Activated CD4-positive, CD25-positive, alpha-beta regulatory T cell treated with anti-CD3 and anti-CD28 coated beads, Interleukin-2, amount 50 U/mL, for 72 hours (primary cell): ENCODE measurements around the gene C1QTNF8.

Source experiments
- DNase-seq: peaks from one replicate; pipeline ENCODE4 v3.0.0; 2021

C1QTNF8 gene

DNA sequence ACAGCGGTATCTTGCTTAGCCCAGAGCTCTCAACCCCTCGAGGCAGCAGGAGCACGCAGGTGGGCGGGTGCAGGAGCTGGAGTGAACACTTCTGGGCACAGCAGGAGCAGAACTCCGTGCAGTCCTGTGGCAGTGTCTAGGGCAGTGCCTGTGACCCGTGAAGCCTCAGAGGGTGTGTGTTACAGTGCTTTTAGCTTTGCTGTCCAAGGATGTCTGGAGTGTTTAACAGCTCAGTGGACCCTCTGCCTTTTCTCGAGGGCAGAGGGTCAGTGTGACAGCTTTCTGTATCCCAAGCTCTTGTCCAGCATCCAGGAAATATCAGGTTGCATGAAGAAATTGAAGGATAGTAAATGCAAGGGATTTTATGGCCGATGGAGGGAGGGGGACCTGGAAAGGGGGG lies 39.8 kb downstream of the C1QTNF8 start:
- no peak for DNase-seq

DNA sequence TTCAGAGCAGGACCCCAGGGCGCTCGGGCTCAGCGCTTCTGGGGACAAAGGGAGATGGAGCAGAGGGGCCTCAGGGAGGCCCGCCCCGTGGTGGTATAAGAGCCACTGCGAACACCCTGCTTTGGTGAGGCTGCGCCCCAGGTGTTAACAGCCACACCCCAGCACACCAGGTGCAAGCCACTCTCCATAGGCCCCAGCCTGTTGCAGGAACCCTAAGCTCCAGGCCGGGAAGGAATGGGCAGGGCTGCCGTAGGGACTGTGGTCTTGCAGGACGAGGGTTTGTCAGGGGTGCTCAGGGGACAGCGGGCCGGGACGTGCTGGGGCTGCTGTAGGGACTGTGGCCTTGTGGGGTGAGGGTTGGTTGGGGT lies 40.5 kb downstream of the C1QTNF8 start:
- no peak for DNase-seq

DNA sequence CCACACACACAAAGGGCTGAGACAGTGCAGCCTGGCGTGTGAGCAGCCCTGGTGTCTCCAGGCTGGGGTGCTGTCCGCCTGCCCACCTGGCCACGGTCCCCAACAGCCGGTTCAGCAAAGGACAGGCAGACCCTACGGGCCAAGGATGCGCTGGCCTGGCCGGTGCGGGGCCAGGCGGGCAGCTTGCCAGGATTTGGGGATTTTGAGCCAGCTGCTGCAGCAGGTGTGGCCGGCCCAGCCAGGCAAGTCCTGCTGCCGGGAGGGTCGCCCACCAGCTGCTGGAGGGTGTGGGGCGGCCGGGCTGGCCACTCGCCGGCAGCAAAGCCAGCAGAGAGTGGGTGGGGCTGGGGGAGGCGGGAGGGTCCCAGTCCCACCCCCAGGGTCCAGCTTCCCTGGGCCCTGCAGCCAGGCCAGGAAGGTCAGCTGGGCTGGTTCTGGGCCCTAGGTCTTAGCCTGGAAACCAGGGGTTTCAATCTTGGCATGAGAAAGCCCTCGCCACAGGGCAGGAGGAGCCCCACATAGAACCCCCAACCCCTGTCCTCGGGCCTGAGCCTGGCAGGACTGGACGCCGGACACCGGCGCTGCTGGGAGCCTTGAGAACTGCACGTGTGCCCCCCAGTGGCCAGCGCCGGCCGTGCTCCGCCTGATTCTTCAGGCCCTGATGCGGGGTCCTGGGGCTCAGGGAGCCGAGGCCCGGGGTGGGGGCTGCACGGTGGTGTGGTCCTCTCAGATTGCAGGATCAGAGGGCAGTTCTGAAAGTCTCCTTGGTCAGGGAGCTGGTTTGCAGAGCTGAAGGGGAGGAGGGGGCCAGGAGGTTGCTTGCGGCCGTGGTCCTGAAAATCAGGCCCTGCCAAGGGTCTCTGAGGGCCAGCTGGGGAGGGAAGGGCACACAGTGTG lies 41.1 kb downstream of the C1QTNF8 start:
- DNase-seq, result peak; percentile 58

DNA sequence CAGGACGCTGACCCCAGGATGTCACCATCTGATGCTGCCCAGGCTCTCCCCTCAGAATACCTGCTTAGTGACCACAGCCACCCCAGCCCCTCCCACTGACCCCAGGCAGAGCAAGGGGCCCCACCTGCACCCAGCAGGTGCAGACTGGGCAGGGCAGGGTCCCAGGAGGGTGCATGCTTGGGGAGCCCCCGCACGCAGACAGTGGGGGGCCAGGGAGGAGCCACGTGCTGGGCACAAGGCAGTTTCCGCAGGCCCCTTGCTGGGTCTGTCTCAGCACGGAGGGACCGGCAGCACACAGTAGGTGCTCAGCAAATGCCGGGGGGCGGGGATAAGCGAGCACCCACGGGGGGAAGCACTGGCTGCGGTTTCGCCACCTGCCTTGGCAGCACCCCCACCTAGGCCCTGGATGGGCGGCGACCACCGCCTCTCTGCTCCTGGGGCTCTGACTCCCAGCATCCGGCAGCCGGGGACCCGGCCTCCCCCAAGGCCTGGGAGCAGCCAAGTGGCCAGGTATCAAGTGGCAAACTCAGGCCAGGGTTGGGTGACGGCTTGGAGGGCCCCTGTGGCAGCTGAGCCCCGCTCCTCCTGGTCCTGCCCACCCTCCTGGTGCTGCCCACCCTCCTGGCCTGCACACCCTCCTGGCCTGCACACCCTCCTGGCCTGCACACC lies 42.2 kb downstream of the C1QTNF8 start:
- DNase-seq, result no peak

DNA sequence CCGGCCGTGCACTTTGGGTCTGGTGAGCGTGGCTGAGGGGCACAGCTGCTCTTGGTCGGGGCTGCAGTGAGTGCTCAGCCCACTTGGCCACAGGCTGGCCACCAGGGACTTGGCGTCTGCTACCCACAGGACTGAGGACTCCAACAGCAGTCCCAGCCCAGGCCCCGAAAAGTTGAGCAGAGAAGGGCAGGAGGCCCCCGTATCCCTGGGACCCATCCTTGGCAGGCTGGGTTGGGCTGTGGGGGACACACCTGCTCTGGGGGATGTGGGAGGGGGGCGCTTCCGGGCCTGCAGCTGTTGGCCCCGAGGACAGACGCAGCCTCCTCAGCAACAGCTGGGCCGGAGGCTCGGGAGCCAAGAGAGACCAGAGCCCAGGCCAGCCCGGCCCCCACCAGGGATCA lies 42.9 kb downstream of the C1QTNF8 start:
- DNase-seq, result no peak

DNA sequence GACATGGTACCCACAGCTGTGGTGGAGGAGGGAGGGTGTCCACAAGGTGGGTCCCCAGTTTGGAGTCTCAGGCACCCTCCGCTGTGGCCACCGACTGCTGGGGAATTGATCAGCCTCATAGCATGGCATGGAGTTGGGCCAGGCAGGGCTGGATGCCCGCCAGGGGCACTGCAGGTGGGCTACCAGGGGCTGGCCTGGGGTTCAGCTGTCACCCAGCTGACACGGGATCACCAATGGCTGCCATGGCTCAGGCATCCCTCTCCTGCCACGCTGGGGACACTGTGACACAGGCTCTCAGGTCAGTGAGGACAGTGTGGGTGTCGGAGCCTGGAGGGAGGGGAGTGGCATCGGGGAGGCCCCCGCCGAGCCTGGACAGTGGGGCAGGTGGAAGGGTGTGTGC lies 43.3 kb downstream of the C1QTNF8 start:
- no peak for DNase-seq

DNA sequence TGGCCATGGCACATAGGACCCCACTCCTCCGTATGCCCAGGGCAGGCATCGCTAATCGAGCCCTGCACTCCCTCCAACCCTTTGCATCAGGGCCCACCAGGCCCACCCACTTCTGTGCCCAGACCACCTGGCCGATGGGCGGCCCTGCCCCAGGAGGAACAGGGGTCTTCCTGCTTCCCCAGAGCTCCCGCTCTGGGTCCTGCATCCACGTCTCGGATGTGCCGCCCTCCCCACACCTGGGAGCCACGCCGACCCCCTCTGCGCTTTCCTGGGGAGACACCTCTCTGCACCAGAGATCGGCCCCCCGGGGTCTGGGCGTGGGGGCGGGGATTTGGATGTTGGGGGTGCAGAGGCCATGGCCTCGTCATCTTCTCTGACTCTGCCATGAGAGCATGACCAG lies 44.6 kb downstream of the C1QTNF8 start:
- DNase-seq, result no peak

DNA sequence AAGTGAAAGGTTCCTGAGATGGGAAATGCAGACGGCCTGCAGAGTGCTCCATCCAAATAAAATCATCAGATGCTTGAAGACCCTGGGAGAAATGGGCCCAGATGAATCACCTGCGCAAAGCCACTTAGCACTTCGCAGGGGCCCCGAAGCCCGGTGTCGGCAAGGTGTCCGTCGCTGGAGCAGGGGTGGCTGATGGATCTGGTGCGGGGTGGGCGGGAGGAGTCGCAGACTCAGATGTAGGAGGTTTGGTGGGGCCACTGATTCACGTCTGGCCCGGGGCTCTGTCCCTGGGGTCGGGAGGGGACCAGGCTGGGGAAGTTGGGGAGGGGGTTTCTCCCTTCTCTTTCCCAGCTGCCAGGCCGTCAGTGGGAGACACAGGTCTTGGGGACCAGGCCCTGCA lies 45.1 kb downstream of the C1QTNF8 start:
- DNase-seq, result no peak

DNA sequence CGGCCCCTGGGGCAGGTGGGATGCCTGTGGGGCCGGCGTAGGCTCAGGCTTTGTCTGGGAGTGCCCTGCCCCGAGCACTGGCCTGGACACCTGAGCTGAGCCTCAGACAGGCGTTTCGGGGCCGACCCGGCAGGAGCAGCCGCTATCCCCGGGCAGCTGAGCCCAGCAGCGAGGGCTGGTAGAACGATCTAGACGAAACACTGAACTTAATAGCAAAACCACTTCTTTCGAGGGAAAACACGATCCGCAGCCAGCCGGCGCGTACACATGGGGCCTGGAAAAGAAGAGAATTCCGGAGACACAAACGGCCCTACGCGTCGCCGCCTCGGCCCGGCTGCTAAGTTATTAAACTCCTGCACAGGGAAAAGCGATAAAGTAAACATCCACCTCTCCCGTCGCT lies 45.5 kb downstream of the C1QTNF8 start:
- no peak for DNase-seq

DNA sequence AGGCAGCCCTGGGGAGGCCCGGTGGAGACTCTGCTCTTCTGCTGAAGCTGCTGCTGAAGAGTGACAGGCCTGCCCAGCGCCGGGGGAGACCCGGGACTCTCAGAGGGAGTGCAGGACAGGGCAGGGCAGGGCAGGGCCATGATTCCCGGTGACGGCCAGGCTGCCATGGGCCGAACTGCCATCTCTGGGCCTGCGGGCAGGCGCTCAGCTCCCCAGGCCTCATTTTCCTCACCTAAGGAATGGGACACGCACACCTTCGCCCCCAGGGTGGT lies 46.1 kb downstream of the C1QTNF8 start:
- DNase-seq, result no peak

DNA sequence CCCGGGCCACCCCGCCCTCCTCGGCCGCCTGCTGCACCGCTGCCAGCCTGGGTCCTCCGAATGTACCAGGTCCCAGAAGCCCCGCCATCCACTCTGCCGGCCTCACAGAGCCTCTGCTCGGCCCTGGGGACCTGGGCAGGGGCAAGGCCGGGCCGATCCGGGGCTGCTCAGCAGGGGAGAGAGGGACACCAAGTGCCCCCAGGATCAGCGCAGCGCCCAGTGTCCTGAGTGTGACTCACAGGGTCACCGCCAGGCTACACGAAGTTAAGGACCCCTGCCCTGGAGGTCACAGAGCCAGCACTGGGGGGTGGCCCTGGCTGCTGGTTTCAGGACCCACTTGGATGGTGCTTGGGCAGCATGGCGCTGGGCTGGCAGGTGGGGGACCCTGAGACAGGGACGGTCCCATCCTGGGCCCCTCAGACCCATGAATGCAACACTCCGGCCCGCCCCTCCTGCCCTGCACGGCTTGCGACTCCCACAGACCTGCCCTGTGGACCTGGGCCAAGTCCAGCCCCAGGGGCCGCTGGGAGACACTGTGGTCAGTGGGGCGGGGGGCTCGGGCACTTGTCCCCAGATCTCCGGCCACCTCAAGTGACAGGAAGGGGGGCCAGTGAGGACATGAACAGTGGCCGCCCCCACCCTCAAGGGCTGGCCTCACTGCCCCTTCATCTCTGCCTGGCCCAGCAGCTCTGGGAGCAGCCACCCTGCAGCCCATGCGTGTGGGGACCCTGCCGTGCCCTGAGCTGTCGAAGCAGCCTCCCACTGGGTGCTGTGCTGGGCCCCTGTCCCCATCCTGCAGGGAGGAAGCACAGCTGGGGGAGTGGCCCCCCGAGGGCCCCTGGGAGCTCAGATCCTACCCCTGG lies 46.7 kb downstream of the C1QTNF8 start:
- DNase-seq, result no peak

DNA sequence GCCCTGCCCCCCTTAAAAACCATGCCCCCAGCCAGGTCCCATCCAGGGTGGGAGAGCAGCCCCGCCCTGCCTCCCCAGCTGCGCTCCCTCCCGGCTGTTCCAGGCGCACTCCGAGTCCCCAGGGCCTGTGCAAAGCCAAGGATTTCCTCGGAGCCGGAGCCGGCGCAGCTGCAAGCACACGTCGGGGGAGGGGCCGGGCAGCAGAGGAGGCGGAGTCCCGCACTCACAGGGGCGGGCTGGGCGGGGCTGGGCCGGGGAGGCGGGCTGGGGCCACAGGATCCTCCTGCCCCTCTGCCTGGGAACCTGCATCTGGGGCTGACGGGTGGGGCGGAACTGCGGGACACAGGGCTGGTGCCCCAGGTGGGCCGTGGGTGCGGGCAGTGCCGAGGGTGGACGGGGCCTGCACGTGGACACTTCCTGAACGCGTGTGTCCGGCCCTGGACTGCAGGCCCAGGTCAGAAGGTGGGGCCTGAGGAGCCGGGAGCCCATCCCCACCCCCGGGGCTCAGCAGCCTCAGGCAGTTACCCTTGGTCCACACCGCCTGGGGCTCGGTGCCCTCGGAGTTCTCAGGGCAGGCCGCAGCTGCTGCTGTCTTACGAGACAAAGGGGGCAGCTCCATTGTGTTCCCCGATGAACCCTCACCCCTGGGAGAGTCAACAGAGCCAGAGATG lies 47.5 kb downstream of the C1QTNF8 start:
- DNase-seq, result no peak

DNA sequence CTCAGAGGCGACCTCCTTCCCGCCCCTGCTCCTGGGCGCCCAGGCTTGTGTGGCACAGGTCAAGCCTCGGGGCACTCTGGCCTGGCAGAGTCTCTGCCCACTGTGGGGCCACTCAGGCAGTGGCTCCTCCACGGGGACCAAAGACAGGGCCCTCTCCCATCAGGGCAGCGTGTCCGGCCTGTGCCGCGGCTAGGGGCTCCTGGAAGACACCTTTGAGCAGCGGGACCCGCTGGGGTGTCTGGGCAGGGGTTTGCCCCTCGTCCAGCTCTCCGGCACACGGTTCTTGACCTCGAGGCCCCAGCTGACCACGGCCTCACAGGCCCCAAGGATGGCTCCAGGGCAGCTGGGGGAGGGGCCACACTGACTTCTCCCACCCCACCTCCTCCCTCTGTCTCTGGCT lies 48.2 kb downstream of the C1QTNF8 start:
- no peak for DNase-seq

DNA sequence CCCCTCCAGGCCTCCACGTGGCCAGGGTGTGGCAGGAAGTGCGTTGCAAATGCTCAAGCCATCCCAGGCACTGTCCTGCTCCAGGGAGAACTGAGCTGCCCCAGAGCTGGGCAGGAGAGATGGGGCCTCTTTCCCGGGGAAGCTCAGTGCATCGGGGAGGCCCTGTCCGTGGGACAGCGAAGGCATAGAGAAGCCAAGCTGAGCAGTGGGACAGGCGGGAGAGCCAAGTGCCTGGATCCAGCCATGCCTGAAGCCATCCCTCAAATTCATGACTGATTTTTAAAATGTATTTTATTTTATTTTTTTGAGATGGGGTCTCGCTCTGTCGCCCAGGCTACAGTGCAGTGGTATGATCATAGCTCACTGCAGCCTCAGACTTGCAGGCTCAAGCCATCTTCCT lies 48.9 kb downstream of the C1QTNF8 start:
- no peak for DNase-seq

DNA sequence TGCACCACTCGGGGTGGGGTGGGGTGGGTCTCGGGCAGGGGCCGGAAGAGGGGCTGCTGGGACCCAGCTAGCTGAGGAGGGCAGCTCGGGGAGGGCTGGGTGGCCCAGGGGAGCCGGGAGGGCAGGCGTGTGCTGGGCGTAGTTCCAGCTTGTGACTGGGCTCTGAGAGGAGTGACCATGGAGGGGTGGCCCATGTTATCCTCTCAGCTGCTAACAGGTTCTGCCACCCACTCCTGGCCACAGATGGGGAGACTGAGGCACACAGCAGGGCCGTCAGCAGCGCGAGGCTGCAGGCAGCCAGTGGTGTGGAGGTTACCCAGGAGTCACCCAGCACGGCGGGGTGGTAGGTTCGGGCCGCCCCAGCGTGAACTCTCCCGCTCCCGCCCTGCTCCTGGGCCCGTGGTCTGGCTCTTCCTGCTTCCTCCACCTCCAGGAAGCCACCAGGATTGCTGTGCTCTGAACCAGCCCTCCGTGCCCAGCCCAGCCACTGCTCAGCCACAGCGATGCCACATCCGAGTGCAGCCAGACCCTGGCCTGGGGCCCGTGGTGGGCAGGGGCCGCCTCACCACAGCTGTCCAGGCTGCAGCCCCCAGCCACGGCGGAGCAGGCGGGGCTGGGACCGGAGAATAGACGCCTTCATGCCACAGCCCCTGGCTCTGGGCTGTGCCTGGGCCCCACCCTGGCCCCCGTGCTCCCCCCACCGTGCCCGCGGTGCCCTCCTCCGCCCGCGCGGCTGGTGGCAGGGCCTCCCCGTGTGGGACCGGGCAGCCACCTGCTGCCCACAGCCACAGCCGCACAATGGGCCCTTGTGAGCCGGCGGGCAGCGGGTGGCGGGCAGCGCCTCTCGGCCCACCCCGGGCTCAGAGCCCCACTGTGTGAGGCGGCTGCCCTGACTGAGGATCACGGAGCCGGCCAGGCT lies 49.8 kb downstream of the C1QTNF8 start:
- no peak for DNase-seq

DNA sequence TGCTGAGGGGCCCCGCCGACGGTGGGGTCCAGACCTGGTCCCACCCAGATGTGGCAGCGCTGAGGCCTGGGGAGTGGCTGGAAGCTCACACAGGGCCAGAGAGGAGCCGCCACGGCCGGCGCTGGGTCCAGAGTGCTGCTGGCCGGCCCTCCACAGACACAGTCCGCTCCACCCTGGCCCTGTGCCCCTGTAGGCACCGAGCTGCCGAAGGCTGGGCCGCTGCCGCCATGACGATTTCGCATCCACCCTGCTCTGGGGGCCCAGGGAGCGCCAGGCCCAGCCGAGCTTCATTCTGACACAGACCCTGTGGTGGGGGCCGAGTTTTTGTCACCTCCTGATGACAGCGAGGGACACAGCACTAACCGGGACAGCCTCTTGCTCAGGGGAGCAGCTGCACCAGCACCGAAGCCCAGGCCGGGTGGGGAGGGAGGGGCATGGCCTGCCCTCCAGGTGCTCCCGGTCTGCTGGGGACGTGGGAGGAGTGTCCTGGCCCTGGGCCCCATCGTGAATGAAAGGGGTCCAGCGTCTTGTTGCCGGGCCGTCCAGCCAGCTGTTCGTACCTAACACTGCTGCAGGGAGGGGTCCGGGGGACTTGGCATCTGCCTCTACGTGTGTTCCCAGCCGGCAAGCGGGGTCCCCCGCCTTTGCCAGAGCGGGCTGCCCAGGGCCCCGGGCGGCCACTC lies 50.6 kb downstream of the C1QTNF8 start:
- DNase-seq, result no peak

DNA sequence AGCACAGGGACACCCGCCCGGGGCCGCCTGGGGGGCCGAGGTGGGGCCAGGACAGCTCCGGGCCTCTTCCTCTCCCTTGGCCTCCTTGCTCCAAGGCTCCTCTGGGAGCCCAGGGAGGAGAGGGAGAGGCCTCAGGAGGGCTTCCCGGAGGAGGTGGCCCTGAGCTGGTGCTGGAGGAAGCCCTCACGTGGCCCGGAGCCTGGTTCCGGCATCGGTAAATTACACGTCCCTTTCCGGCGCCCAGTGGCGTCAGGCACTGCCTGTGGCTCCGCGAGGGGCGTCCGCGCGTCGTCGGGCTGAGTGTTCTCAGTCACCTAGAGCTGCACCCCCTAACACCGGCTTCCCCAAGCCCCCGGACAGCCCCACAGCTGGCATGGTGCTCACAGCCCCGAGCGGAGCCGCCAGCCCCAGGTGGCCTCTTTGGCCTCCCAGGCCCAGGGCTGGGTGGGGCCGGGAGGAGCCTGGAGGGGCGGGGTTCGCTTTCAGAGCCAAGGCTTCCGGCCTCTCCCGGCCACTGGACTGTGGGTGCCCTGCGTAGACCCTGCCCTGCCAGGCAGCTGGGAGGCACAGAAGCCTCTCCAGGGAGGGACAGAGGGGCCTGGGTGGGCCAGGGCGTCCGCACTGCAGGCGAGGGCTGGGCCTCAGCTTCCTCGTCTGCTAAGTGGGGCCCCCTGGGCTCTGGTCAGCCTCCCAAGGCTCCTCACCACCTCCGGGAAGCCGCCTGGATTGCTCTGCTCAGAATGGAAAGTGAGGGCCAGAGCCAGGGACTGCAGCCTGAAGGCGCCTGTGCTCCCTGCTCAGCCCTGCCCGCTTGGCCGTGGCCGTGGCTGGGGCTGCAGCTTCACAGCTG lies 51.4 kb downstream of the C1QTNF8 start:
- no peak for DNase-seq

DNA sequence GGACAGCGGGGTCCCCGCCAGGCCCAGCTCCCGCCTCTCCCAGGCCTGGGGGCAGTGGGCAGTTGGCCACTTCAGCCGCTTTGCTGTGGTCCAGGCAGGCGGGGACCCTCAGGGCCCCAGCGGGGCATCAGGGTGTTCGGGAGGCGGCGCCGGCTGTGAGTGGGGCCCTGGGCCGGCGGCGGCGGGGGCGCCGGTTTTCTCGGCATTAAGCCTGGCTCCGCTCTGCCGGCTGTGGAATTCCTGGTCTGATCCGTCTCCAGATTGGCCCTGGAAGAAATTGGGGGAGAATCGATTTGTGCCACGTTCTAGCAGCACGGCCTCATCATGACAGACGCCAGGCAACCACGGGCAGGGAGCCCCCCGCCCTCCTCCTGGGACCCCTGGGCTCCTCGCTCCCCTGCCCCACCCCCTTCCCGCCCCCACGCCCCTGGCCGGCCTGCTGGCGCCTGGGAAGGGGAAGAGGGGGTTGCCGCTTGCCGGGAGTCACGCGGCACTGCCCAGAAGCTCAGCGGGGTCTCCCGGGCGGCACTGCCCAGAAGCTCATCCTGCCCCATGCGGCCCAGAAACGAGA lies 52.1 kb downstream of the C1QTNF8 start:
- no peak for DNase-seq

DNA sequence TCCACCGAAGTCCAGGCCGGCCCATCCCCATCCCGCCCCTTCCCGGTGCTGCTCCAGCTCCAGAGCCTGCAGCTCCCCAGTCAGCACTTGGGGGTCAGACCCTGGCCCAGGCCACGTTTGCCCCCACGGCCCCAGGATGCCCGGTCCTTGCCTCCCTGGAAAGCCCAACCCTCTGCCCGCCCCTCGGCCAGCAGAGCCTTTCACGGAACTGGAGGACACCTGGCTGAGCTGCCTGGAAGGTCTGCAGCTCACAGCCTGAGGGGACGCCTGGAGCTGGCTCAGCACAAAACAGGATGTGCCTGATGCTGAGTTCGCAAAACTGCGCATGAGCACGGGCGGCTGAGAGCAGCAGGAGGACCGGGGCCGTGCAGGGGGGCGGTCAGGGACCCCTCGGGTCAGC lies 53.2 kb downstream of the C1QTNF8 start:
- no peak for DNase-seq

DNA sequence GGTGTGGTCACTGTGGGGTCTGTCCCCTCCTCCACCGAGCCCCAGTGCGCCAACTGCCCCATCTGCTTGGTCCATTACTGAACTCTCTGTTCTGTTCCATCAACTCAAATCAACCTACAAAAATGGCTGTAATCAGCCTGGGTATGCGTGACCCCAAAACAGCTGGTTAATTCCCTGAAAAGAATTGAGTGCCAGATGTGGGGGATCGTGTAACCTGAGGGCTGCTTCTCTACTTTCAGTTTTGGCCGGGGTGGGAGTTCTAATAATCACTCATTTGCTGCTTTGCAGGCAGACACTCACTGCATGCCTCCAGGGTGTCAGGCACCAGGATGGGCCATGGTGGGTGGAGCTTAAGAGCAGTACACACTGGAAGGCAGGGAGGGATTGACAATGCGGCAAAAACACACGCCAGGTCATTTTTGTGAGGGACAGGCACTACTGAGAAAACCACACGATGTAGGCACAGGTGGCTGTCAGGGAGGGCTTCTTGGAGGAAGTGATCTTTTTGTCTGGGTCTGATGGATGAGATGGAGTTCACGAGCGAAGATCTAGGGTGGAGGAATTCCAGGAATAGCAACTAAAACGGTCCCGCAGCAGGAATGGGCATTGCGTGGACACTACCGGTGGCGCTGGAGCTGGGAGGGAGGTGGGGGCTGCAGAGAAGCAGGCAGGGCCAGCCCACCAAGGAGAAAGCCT lies 53.8 kb downstream of the C1QTNF8 start:
- no peak for DNase-seq
